Measurements from ENCODE around the gene RMC1.

DNA sequence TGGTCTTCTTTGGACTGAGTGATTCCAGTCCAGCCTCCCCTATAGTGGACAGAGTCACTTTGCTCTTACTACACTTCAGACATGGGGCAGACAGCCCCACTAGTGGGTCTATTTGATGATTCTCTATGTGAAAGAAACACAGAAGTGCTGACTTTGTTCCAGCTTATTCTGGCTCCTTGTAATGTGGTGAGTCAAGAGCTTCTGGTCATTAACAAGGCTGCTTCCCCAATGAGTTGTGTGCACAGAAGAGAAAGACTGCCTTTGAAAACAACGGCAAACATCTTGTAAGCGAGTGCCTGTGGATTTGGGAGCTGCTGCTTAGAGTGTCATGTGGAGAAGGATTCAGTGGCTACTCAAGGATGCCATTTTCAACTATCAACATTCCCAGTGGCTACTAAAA lies 39.1 kb downstream of the RMC1 start:
- TF ChIP-seq POLR2A (IDR thresholded peaks at IDR 0.05) = no peak
- no peak for TF ChIP-seq CTCF (IDR thresholded peaks at IDR 0.05)
